ENCODE results near the gene FLYWCH2.
A peak's percentile ranks its signal among the peaks of the same experiment; 100 is the strongest.

The FLYWCH2 gene

DNA sequence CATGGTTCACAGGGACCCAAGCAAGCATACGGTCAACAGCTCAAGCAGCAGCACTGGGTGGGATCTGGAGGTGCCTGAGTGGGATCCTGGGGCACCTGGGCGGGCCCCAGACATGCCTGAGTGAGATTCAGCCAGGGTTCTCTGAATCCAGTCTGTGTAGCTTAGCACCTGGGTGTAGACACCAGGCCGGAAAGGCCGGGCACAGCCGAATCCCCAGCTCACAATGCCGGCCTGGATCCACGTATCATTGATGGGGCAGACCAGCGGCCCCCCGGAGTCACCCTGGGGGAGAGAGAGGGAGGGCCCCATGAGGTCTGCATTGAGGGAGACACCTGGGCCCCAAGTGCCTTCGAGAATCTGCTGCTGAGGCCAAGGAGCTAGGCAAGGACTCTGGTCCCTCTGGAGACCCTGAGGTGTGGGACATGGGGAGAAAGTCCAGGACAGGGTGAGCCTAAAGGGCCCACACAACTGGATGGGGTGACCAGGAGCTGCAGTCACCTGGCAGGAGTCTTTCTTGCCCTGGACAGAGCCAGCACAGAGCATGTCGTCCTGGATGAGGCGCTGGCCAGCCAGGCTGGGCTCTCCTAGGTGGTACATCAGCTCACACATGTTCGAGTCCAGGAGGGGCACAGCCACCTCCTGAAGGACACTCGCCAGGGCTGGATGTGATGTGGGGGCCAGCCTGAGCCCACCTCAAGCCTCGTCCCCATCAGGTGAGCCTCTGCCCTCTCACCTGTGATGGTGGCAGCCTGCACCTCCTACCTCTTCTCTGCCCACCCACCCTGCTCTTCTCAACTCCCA, 43.2 kb upstream of the FLYWCH2 start:
- no peak overlapping the region for H3K4me3 ChIP-seq (ENCODE audit: low read depth, low read length)
- DNase-seq (ENCODE audit: low read depth): no peak
- TF ChIP-seq CTCF (IDR thresholded peaks at IDR 0.05; ENCODE audit: control insufficient read depth, extremely low read depth, insufficient read depth): no peak

GRCh38 chr16:2840914-2841313, 42.1 kb upstream of the FLYWCH2 start:
- no peak overlapping the region for H3K4me3 ChIP-seq (ENCODE audit: low read depth, low read length)
- TF ChIP-seq CTCF (IDR thresholded peaks at IDR 0.05; ENCODE audit: control insufficient read depth, extremely low read depth, insufficient read depth): no peak
- no peak for DNase-seq (ENCODE audit: low read depth)

DNA sequence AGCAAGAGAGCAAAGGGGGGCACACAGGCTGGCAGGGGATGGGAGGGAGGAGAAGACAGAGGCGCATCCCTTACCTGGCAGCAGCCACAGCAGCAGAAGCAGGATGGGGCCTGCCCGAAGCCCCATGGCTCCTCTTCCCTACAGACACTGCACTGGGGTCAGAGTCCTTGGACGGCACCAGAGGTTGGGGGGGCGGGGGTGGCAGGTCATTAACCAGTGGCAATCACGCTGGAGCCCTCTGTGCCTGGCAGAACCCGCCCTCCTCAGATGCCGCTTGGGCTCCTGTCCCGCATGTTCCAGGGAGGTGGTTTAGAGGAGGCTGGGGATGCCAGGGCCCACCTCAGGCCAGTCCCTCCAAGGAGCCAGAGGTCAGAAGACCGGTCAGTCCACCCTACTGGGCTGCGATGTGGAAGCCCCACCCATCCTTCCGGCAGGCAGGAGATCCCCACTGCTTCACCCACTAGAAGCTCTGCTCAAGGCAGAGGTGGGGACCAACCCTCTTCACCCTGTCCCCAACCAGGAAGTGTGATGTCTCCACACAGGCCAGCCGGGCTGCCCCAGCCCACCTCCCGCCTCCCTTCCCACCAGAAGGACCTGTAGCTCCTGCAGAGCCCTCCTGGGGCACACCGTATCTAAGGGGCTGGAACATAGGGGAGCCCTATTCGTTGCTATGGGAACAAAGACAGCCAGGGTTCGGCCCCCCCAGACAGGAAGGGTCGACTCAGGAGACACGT, 41.2 kb upstream of the FLYWCH2 start:
- DNase-seq (ENCODE audit: low read depth): no peak
- no peak for TF ChIP-seq CTCF (IDR thresholded peaks at IDR 0.05; ENCODE audit: control insufficient read depth, extremely low read depth, insufficient read depth)
- H3K4me3 ChIP-seq (ENCODE audit: low read depth, low read length): no peak overlapping the region

GRCh38 chr16:2842340-2843000, 40.5 kb upstream of the FLYWCH2 start:
- H3K4me3 ChIP-seq (ENCODE audit: low read depth, low read length): no peak overlapping the region
- TF ChIP-seq CTCF (IDR thresholded peaks at IDR 0.05; ENCODE audit: control insufficient read depth, extremely low read depth, insufficient read depth): peak; percentile 24; the same call in 1 of the 2 replicates
- DNase-seq (ENCODE audit: low read depth): no peak

DNA sequence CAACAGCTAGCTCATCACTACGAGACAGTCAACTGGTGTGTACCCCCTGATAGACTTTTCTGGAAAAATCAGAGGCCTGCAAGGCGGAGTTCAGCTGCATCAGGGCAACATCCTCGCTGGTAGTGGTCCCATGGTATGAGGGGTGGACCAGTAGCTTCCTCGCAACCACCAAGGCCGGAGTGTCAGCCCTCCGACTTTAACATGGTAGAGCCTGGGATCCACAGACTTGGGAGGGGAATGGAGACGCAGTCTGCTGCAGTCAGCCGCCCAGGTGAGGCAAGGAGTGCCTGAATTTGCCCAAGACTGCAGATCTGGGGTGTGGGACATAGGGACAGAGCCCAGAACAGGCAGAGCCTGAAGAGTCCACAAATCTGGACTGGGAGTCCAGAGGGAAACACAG, 39.5 kb upstream of the FLYWCH2 start:
- TF ChIP-seq CTCF (IDR thresholded peaks at IDR 0.05; ENCODE audit: control insufficient read depth, extremely low read depth, insufficient read depth): no peak
- no peak for DNase-seq (ENCODE audit: low read depth)

DNA sequence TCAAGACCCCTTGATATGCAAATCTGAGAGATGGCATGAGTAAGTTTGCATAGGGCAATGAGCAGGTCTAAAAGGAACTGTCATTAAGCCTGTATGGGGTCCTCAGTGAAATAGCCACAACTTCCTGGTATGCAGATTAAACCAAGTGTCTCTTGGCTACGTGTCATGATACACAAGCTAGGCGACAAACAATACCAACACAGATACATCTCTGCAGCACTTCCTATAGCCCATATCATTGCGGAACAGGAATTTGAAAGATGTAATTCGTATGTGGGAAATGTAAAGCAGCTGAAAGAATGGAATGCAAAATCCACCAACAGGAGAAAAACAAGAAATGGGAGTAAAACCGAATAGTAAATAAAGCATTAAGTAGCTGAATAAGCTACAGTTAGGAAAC, 37.9 kb upstream of the FLYWCH2 start:
- no peak for DNase-seq (ENCODE audit: low read depth)
- no peak for TF ChIP-seq CTCF (IDR thresholded peaks at IDR 0.05; ENCODE audit: control insufficient read depth, extremely low read depth, insufficient read depth)
- H3K4me3 ChIP-seq (ENCODE audit: low read depth, low read length): no peak overlapping the region

More for the DNA sequence above, 39.5 kb upstream of the FLYWCH2 start:
- H3K4me3 ChIP-seq (ENCODE audit: low read depth, low read length): no peak overlapping the region

Measured in LNCaP clone FGC (cell line).